ENCODE measurements around the gene RASA3.
"Not testable (repeated sequence)": the region's sequence is repeated elsewhere in the genome, so short reads cannot be mapped to it uniquely, and the experiment has no call there.

The RASA3 gene

DNA sequence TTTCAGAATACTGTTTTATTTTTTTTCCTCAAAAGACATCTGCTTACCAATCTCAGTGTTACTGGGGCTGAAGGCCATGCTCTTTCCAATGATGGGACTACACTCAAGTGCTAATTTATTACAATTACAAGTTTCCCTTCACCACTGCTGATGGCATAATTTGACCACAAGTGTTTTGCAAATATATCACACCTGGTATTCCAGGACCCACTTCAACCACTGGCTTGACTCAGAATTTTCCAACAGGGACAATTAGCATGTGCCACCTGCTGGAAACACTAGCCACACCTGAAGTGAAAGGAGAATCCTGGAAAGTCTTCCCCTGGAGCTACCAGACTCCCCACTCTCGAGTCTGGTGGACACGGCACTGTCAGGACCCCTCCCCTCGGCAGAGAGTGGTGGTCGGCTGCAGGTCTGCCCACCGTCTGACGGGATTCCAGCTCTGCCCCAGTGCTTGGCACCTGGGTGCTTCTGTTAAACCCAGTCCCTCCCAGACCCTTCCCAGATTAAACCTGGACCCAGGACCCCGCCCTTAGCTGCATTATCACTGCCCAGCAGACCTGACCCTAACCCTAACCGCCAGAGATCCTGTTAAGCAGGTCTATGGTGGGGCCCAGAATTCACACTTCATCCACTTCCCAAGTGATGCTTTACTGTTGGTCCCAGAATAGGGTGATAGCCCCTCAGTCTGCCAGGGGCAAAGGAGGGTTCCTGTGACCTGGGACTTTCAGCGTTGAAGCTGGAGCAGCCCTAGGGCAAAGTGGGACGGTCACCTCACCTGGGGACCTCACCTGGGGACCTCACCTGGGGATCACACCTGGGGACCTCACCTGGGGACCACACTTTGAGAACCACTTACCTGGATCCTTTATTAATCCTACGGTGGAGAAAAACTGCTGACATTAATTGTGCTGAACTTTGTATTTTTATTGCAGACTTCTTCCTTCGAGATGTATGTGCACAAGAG lies 17.6 kb upstream of the RASA3 start:
- H3K27me3 Mint-ChIP-seq, result peaks cover 3% of the 10 kb centered on the region
- H3K36me3 Mint-ChIP-seq, result peaks cover 29% of the 10 kb centered on the region
- peaks cover 68% of the 10 kb centered on the region for H3K4me1 Mint-ChIP-seq
- H3K27ac Mint-ChIP-seq, result peak overlapping the region; percentile 100
- H3K4me3 Mint-ChIP-seq, result no peak overlapping the region
- CTCF ChIA-PET, result no interaction called here
- peak; percentile 20 for DNase-seq
- peaks cover 10% of the 10 kb centered on the region for H3K9me3 Mint-ChIP-seq

DNA sequence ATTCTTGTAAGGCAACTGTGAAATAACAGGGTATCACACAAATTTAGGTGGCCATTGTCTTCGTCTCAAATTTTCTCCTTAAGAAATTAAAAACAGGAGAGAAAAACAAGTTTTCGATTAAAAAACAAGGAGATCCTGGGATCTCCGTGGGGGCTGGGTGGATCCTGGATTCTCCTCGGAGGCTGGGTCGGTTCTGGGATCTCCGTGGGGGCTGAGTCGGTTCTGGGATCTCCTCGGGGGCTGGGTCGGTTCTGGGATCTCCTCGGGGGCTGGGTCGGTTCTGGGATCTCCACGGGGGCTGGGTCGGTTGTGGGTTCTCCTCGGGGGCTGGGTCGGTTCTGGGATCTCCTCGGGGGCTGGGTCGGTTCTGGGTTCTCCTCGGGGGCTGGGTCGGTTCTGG lies 16.5 kb upstream of the RASA3 start:
- CTCF ChIA-PET, result interaction anchor here (1.1 kb wide), 1 partner anchor 38 kb away, joined by 3 read pairs; no protein-coding TSS in a partner anchor
- H3K27me3 Mint-ChIP-seq, result not testable (repeated sequence)

DNA sequence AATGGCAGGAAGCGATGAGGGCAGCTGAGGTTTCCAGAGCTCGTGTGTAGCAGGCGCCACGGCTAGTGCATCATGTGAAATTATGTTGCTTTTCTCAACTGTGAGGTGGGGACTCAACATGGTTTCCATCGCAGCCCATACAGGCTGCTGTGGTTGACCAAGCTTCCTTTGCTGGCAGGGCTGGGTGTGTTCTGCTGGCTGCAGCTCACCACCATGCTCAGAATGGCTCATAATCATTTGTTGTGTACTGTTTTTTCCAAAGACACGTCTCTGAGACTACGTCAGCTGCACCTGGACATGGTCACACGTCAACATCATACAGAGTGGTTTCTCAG lies 16.1 kb upstream of the RASA3 start:
- H3K9me3 Mint-ChIP-seq, result peaks cover 3% of the 10 kb centered on the region
- peak; percentile 94 for DNase-seq
- H3K4me1 Mint-ChIP-seq, result peaks cover 57% of the 10 kb centered on the region
- peaks cover 22% of the 10 kb centered on the region for H3K36me3 Mint-ChIP-seq
- H3K27ac Mint-ChIP-seq, result peak overlapping the region; percentile 100
- CTCF ChIA-PET, result interaction anchor here (1.1 kb wide), 2 partner anchors 18 to 38 kb away, joined by 3 to 5 read pairs; no protein-coding TSS in a partner anchor
- H3K4me3 Mint-ChIP-seq, result peak overlapping the region; percentile 46
- H3K27me3 Mint-ChIP-seq, result peaks cover 2% of the 10 kb centered on the region

More for the DNA sequence above, 16.5 kb upstream of the RASA3 start:
- peaks cover 61% of the 10 kb centered on the region for H3K4me1 Mint-ChIP-seq
- peak overlapping the region; percentile 100 for H3K27ac Mint-ChIP-seq
- H3K36me3 Mint-ChIP-seq, result peaks cover 26% of the 10 kb centered on the region
- peak overlapping the region; percentile 46 for H3K4me3 Mint-ChIP-seq
- H3K9me3 Mint-ChIP-seq, DNase-seq: not testable (repeated sequence)

DNA sequence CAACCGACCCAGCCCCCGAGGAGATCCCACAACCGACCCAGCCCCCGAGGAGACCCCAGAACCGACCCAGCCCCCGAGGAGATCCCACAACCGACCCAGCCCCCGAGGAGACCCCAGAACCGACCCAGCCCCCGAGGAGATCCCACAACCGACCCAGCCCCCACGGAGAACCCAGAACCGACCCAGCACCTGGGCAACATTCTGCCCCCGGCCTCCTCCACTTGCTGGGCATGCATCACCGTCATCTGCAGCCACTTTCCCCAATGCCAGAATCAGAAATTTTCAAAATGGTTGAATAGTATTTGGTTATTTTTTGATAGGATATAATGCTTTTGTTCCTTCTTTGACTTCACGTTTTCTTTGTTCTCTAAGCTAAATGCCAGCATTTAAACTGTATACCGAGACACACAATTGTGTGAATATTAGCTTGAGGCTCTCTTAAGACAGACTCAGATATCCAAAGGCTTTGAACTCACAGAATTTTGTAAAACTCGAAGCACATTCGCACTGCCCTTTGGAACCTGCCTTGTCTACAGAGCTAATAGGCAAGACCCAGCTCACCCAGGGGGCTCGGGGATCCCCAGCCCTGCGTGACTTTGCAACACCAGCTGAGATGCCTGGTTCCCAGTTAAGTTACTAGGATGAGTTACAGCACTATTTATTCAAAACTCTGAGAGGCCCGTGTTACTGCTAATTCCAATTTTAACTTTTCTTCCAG lies 15.5 kb upstream of the RASA3 start:
- Mint-ChIP-seq H3K4me1 (peaks cover 51% of the 10 kb centered on the region), H3K9me3 (peaks cover 1% of the 10 kb centered on the region), H3K4me3 (peak overlapping the region; percentile 46), H3K36me3 (peaks cover 21% of the 10 kb centered on the region), H3K27me3 (no peaks in the 10 kb centered on the region), H3K27ac (peak overlapping the region; percentile 100)
- CTCF ChIA-PET, result interaction anchor here (1.1 kb wide), 2 partner anchors 17 to 38 kb away, joined by 3 to 5 read pairs; no protein-coding TSS in a partner anchor
- DNase-seq, result peak; percentile 20

- CTCF ChIA-PET, result no interaction called here
- Mint-ChIP-seq H3K9me3 (peaks cover 1% of the 10 kb centered on the region), H3K36me3 (peaks cover 21% of the 10 kb centered on the region), H3K27me3 (no peaks in the 10 kb centered on the region), H3K4me3 (peak overlapping the region; percentile 6), H3K27ac (no peak overlapping the region), H3K4me1 (peaks cover 39% of the 10 kb centered on the region)
- peak; percentile 38 for DNase-seq
Observed at GRCh38 chr13:114146629-114147028, 14.2 kb upstream of the RASA3 start.

GRCh38 chr13:114146173-114146572 lies 13.8 kb upstream of the RASA3 start:
- Mint-ChIP-seq H3K27me3 (no peaks in the 10 kb centered on the region), H3K27ac (no peak overlapping the region), H3K4me3 (peak overlapping the region; percentile 6), H3K4me1 (peaks cover 34% of the 10 kb centered on the region), H3K9me3 (peaks cover under 1% of the 10 kb centered on the region), H3K36me3 (peaks cover 18% of the 10 kb centered on the region)
- CTCF ChIA-PET, result no interaction called here
- DNase-seq, result no peak

- Mint-ChIP-seq H3K27ac (no peak overlapping the region), H3K4me1 (peaks cover 30% of the 10 kb centered on the region), H3K36me3 (peaks cover 17% of the 10 kb centered on the region), H3K9me3 (no peaks in the 10 kb centered on the region), H3K27me3 (no peaks in the 10 kb centered on the region), H3K4me3 (peak overlapping the region; percentile 6)
- CTCF ChIA-PET, result interaction anchor here (1.1 kb wide), 1 partner anchor 11 kb away, joined by 4 read pairs; no protein-coding TSS in a partner anchor
- no peak for DNase-seq
Observed at GRCh38 chr13:114145722-114146121, 13.3 kb upstream of the RASA3 start.

DNA sequence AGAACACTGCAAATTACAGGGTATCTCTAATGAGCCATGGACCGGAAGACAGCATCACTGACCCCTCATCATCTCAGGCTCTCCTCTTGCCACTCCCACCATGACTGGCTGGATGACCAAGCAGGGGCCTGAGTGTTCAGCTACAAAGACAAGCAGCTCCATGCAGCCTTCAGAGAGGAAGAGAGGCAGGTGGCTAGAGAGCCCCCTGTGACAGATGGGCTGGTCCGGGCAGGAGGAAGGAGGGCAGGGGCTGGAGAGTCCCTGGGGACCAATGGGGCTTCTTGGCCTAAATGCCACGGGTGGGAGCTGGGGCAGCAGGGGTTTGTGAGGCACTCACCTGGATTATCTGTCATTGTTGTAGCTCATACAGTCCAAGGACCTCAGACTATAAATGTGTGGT lies 12.8 kb upstream of the RASA3 start:
- no peak overlapping the region for H3K27ac Mint-ChIP-seq

DNA sequence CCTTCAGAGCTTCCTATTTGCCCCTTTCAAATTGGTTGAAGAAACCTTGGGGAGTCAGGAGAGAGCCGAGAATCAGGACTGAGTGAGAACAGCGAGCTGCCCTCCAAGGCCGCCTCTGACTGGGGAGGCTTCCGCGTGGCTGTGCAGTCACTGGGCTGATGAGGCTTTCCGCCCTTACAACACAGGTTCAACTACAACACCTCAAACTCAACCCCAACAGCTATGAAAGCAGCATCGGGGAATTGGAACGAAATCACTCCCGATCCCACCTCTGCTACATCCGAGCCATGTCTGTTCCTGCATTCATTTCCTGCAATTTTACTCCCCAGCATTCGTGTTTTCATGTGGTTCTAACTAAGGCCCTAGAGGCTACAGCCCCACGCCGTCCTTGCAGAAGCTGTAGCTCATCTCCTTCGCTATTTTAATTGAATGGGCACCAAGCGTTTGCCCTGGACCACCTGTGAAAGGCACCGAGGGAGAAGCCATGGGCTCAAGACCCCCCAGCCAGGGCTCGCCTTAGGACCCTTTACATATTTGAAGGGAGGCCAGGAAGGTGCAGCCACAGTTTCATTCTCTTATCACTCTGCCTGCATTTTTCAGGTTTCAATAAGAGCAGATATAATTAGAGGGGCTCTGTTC lies 12.3 kb upstream of the RASA3 start:
- DNase-seq, result no peak
- H3K4me1 Mint-ChIP-seq, result peaks cover 20% of the 10 kb centered on the region
- H3K4me3 Mint-ChIP-seq, result no peak overlapping the region
- H3K36me3 Mint-ChIP-seq, result peaks cover 16% of the 10 kb centered on the region
- CTCF ChIA-PET, result interaction anchor here (1.1 kb wide), 1 partner anchor 10 kb away, joined by 4 read pairs; no protein-coding TSS in a partner anchor
- H3K27ac Mint-ChIP-seq, result no peak overlapping the region
- H3K9me3 Mint-ChIP-seq, result no peaks in the 10 kb centered on the region
- no peaks in the 10 kb centered on the region for H3K27me3 Mint-ChIP-seq

More for the DNA sequence above, 12.8 kb upstream of the RASA3 start:
- CTCF ChIA-PET, result interaction anchor here (1.1 kb wide), 1 partner anchor 10 kb away, joined by 4 read pairs; no protein-coding TSS in a partner anchor
- no peak for DNase-seq
- no peaks in the 10 kb centered on the region for H3K9me3 Mint-ChIP-seq
- H3K27me3 Mint-ChIP-seq, result no peaks in the 10 kb centered on the region
- peak overlapping the region; percentile 8 for H3K4me3 Mint-ChIP-seq
- peaks cover 25% of the 10 kb centered on the region for H3K4me1 Mint-ChIP-seq
- H3K36me3 Mint-ChIP-seq, result peaks cover 17% of the 10 kb centered on the region

DNA sequence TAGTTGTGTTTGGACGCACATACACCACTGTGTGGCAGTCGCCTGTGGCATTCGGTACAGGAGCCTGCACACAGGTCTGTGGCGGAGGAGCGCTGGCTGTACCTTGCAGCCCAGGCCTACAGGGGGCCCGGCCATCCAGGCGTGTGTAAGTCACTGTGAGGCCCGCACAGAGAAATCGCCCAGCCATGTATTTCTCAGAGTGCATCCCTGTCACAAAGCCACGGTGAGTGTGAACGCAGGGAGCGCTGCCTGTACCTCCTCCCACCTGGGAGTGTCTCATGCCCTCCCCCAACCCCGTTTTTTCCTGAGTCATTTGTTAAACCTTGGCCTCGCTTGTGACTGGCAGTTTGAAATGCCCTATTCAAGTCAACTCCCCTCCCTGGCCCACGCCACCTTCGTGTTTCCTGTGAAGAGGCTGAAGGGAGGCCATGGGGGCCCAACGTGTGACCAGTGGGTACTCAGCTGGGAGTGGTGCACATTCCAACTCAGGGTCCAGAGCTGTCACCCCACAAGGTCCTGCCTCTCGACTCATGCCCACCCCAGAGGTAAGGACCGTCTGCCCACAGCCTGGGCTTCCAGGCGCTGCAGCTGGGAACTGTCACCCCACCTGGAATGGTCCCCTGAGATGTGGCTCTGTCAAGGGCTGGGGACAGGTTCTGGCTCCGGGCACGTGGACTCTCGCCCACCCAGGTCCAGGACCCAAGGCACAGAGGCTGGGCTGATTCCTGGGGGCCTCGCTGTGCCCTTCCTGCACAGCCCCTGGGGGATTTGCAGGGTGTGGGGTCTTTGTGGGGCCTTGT lies 11.6 kb upstream of the RASA3 start:
- no peaks in the 10 kb centered on the region for H3K27me3 Mint-ChIP-seq
- DNase-seq, result peak; percentile 68
- CTCF ChIA-PET, result interaction anchor here (1.4 to 2.0 kb wide), 2 partner anchors 8 to 34 kb away, joined by 3 to 8 read pairs; no protein-coding TSS in a partner anchor
- no peaks in the 10 kb centered on the region for H3K9me3 Mint-ChIP-seq
- peaks cover 16% of the 10 kb centered on the region for H3K36me3 Mint-ChIP-seq
- peaks cover 13% of the 10 kb centered on the region for H3K4me1 Mint-ChIP-seq
- peak overlapping the region; percentile 9 for H3K4me3 Mint-ChIP-seq
- H3K27ac Mint-ChIP-seq, result no peak overlapping the region

- no peaks in the 10 kb centered on the region for H3K9me3 Mint-ChIP-seq
- H3K27ac Mint-ChIP-seq, result no peak overlapping the region
- H3K36me3 Mint-ChIP-seq, result peaks cover 14% of the 10 kb centered on the region
- peaks cover 3% of the 10 kb centered on the region for H3K4me1 Mint-ChIP-seq
- DNase-seq, result peak; percentile 93
- H3K27me3 Mint-ChIP-seq, result no peaks in the 10 kb centered on the region
- H3K4me3 Mint-ChIP-seq, result no peak overlapping the region
- CTCF ChIA-PET, result interaction anchor here (1.4 to 2.0 kb wide), 2 partner anchors 9 to 33 kb away, joined by 3 to 8 read pairs; no protein-coding TSS in a partner anchor
Observed at GRCh38 chr13:114142640-114143490, 10.4 kb upstream of the RASA3 start.

DNA sequence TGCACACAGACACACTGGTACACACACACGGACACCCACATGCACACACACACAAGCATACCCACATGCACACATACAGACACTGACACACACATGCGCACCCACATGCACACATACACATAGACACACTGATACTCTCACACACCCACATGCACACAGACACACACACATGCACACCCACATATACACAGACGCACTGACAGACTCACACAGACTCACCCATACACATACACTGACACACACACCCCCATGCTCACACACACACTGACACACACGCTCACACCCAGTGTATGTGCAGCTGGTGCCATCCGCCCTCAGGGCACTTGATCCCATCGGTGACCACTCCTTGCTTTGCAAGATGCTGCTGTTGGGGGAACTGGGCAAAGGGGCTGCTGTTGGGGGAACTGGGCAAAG lies 9.7 kb upstream of the RASA3 start:
- Mint-ChIP-seq H3K36me3 (peaks cover 17% of the 10 kb centered on the region), H3K27me3 (no peaks in the 10 kb centered on the region), H3K4me3 (no peak overlapping the region), H3K4me1 (peaks cover 8% of the 10 kb centered on the region), H3K9me3 (no peaks in the 10 kb centered on the region), H3K27ac (no peak overlapping the region)
- CTCF ChIA-PET, result interaction anchor here (1.4 to 2.0 kb wide), 2 partner anchors 10 to 32 kb away, joined by 3 to 8 read pairs; no protein-coding TSS in a partner anchor
- no peak for DNase-seq

Data from activated naive CD4-positive, alpha-beta T cell treated with anti-CD3 and anti-CD28 coated beads, Interleukin-2, amount 10 ng/mL, durations not matched to agents 7 days and 5 days (primary cell).